Suprapubic skin (tissue), 4 donors: Measurements from ENCODE around the gene CYP2S1.

Source experiments
- CTCF ChIP-seq, 2 donors: fragments of 200-600 bp in 1 of 2; fragments of 450-650 bp in 1 of 2; sonication (generic) in 1 of 2; IDR thresholded peaks; one replicate each; pipeline ENCODE4 v1.5.1; 2016 to 2019; ENCODE audit warnings: antibody characterized with exemption in 2 of 2, mild to moderate bottlenecking in 1 of 2, moderate library complexity in 1 of 2
- POLR2A ChIP-seq, 2 donors: fragments of 450-650 bp; IDR thresholded peaks; one replicate each; pipeline ENCODE4 v1.6.1; 2017; ENCODE audit warnings: antibody characterized with exemption in 2 of 2, mild to moderate bottlenecking in 2 of 2, moderate library complexity in 2 of 2
- POLR2AphosphoS5 ChIP-seq, 3 donors: sonication (generic); formaldehyde crosslinking; IDR thresholded peaks; one replicate each; pipeline ENCODE4 v1.6.1; 2017; ENCODE audit warnings: antibody characterized with exemption in 3 of 3

- TF ChIP-seq CTCF (IDR thresholded peaks at IDR 0.05): no peak
- TF ChIP-seq POLR2A (IDR thresholded peaks at IDR 0.05): no peak
- TF ChIP-seq POLR2AphosphoS5 (IDR thresholded peaks at IDR 0.05): no peak
These were observed 48.8 kb downstream of the CYP2S1 start for GRCh38 chr19:41241859-41242258.
